Measurements from ENCODE around the gene CCDC169. TPM values are rescaled to one million over a fixed set of nuclear protein-coding genes. Genes with fewer than 3 reads are reported as not detected.
"Not testable (repeated sequence)": the region's sequence is repeated elsewhere in the genome, so short reads cannot be mapped to it uniquely, and the experiment has no call there.

Gene CCDC169
- total RNA-seq, 1 experiment from 2014 or later = 6.5 TPM

DNA sequence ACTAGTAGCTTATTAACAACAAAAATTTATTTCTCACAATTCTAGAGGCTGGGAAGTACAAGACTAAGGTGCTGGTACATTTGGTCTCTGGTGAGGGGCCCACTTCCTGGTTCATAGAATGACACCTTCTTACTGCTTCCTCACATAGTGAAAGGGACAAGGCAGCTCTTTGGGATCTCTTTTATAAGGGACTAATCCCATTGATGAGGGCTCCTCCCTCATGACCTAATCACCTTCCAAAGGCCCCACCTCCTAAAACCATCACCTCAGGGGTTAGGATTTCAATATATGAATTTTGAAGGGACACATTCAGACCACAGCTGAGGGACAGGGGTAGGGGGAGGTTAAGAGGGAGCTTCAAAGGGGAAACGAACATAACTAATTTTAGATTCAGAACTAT is 28.3 kb upstream of the CCDC169 start:
- Histone ChIP-seq H3F3A (ENCODE audit: insufficient read depth, low read depth) (no peaks in the 10 kb centered on the region), H3K9me3 (ENCODE audit: insufficient read depth, low read depth) (no peaks in the 10 kb centered on the region), H3K79me2 (ENCODE audit: low read depth) (0 out of 2 replicates have a peak, but pooled peaks cover 3% of the 10 kb centered on the region), H3K27ac (no peak overlapping the region), H4K20me1 (ENCODE audit: insufficient read depth) (peaks cover 8% of the 10 kb centered on the region), H2AFZ (no peak overlapping the region), H3K36me3 (ENCODE audit: low read depth) (peaks cover 53% of the 10 kb centered on the region), H3K27me3 (ENCODE audit: insufficient read depth, low read depth) (no peaks in the 10 kb centered on the region), H3K4me3 (no peak overlapping the region), H3K4me2 (no peak overlapping the region), H3K4me1 (replicated peaks; ENCODE audit: insufficient read depth) (no peaks in the 10 kb centered on the region), H3K9me2 (ENCODE audit: insufficient read depth) (no peaks in the 10 kb centered on the region)
- ChIA-PET CTCF (no interaction called here), POLR2A (ENCODE audit: unreplicated experiment) (no interaction called here)
- intact Hi-C loops (cut with micrococcal nuclease; ENCODE audit: unreplicated experiment) = no loop called here
- BruUV-seq (replicated peaks) = no TSS peak
- TF ChIP-seq EZH2 (IDR thresholded peaks at IDR 0.05; ENCODE audit: low read depth) (no peak), CTCF (conservative IDR thresholded peaks at IDR 0.05) (no peak)
- no peak for DNase-seq

GRCh38 chr13:36324881-36325280 is 27.3 kb upstream of the CCDC169 start:
- intact Hi-C loops (cut with micrococcal nuclease; ENCODE audit: unreplicated experiment); H4K20me1 ChIP-seq (ENCODE audit: insufficient read depth); DNase-seq; BruUV-seq (replicated peaks); H3K4me2 ChIP-seq; H3K9me3 ChIP-seq (ENCODE audit: insufficient read depth, low read depth); CTCF ChIA-PET; POLR2A ChIA-PET (ENCODE audit: unreplicated experiment); H3K4me1 ChIP-seq (replicated peaks; ENCODE audit: insufficient read depth); H3K27me3 ChIP-seq (ENCODE audit: insufficient read depth, low read depth); H3K27ac ChIP-seq; H3K9me2 ChIP-seq (ENCODE audit: insufficient read depth); H3K79me2 ChIP-seq (ENCODE audit: low read depth); H3F3A ChIP-seq (ENCODE audit: insufficient read depth, low read depth); H2AFZ ChIP-seq; H3K4me3 ChIP-seq: not testable (repeated sequence)
- peaks cover 45% of the 10 kb centered on the region for H3K36me3 ChIP-seq (ENCODE audit: low read depth)

DNA sequence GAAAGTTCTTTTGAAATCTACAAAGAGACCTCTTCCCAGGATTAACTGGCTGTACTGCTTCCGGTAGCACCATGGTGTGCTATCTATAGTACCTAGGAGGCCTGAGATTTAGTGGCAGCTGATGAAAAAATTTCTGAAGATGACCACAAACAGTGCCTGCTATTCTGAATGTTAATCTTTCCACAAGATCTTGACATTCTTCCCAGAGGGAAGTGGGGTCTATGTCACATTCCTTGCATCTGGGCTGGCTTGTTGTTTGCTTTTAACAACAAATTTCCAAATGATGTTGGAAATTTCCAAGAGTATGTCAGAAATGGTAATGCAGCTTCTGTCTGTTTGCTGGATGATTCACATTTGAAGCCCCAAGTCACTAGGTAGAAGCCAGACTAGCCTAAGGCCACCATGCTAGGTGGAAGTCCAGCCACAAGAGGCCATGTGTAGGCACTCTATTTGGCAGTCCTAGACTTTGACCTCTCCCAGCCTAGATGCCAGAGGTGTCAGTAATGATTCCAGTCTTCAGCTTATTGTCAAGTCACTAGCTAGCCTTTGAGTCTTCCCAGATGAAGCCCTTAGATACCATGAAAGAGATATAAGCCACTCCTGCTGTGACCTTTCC is 26.4 kb upstream of the CCDC169 start:
- POLR2A ChIA-PET (ENCODE audit: unreplicated experiment) = no interaction called here
- Histone ChIP-seq H3K27me3 (ENCODE audit: insufficient read depth, low read depth) (no peaks in the 10 kb centered on the region), H3K9me2 (ENCODE audit: insufficient read depth) (no peaks in the 10 kb centered on the region), H3F3A (ENCODE audit: insufficient read depth, low read depth) (no peaks in the 10 kb centered on the region), H3K27ac (no peak overlapping the region), H3K4me1 (replicated peaks; ENCODE audit: insufficient read depth) (no peaks in the 10 kb centered on the region), H4K20me1 (ENCODE audit: insufficient read depth) (no peaks in the 10 kb centered on the region; the same call in 1 of the 2 replicates), H3K36me3 (ENCODE audit: low read depth) (peaks cover 36% of the 10 kb centered on the region), H3K9me3 (ENCODE audit: insufficient read depth, low read depth) (no peaks in the 10 kb centered on the region), H3K4me2 (no peak overlapping the region), H3K79me2 (ENCODE audit: low read depth) (no peaks in the 10 kb centered on the region), H3K4me3 (no peak overlapping the region), H2AFZ (no peak overlapping the region)
- no peak for DNase-seq
- intact Hi-C loops (cut with micrococcal nuclease; ENCODE audit: unreplicated experiment) = no loop called here
- BruUV-seq (replicated peaks) = no TSS peak
- no peak for TF ChIP-seq EZH2 (IDR thresholded peaks at IDR 0.05; ENCODE audit: low read depth)
- no peak for TF ChIP-seq CTCF (conservative IDR thresholded peaks at IDR 0.05)
- CTCF ChIA-PET = no interaction called here

- H2AFZ ChIP-seq = no peak overlapping the region
Observed at GRCh38 chr13:36323408-36323807, 25.8 kb upstream of the CCDC169 start.

GRCh38 chr13:36319793-36320192 is 22.2 kb upstream of the CCDC169 start:
- intact Hi-C loops (cut with micrococcal nuclease; ENCODE audit: unreplicated experiment); POLR2A ChIA-PET (ENCODE audit: unreplicated experiment); H2AFZ ChIP-seq; H4K20me1 ChIP-seq (ENCODE audit: insufficient read depth); H3K79me2 ChIP-seq (ENCODE audit: low read depth); H3K4me2 ChIP-seq; CTCF ChIA-PET; H3K4me3 ChIP-seq; DNase-seq; BruUV-seq (replicated peaks); H3K27me3 ChIP-seq (ENCODE audit: insufficient read depth, low read depth); H3K4me1 ChIP-seq (replicated peaks; ENCODE audit: insufficient read depth); H3K27ac ChIP-seq; H3K9me3 ChIP-seq (ENCODE audit: insufficient read depth, low read depth); H3F3A ChIP-seq (ENCODE audit: insufficient read depth, low read depth); H3K9me2 ChIP-seq (ENCODE audit: insufficient read depth): not testable (repeated sequence)
- peaks cover 12% of the 10 kb centered on the region; the same call in 1 of the 2 replicates for H3K36me3 ChIP-seq (ENCODE audit: low read depth)

More at GRCh38 chr13:36323408-36323807, 25.8 kb upstream of the CCDC169 start:
- H3K79me2 ChIP-seq (ENCODE audit: low read depth) = no peaks in the 10 kb centered on the region
- DNase-seq = no peak
- no peaks in the 10 kb centered on the region; the same call in 1 of the 2 replicates for H4K20me1 ChIP-seq (ENCODE audit: insufficient read depth)
- H3K9me2 ChIP-seq (ENCODE audit: insufficient read depth) = no peaks in the 10 kb centered on the region
- H3K27me3 ChIP-seq (ENCODE audit: insufficient read depth, low read depth) = no peaks in the 10 kb centered on the region
- no peak overlapping the region for H3K4me3 ChIP-seq
- no peaks in the 10 kb centered on the region for H3F3A ChIP-seq (ENCODE audit: insufficient read depth, low read depth)
- no peaks in the 10 kb centered on the region for H3K4me1 ChIP-seq (replicated peaks; ENCODE audit: insufficient read depth)
- H3K9me3 ChIP-seq (ENCODE audit: insufficient read depth, low read depth) = no peaks in the 10 kb centered on the region
- ChIA-PET POLR2A (ENCODE audit: unreplicated experiment) (no interaction called here), CTCF (no interaction called here)
- TF ChIP-seq CTCF (conservative IDR thresholded peaks at IDR 0.05) = no peak
- no peak for TF ChIP-seq EZH2 (IDR thresholded peaks at IDR 0.05; ENCODE audit: low read depth)
- H3K4me2 ChIP-seq = no peak overlapping the region
- H3K27ac ChIP-seq = no peak overlapping the region
- intact Hi-C loops (cut with micrococcal nuclease; ENCODE audit: unreplicated experiment) = no loop called here
- H3K36me3 ChIP-seq (ENCODE audit: low read depth) = peaks cover 30% of the 10 kb centered on the region
- no TSS peak for BruUV-seq (replicated peaks)

Measured in PC-9 (cell line).